Gastrocnemius medialis (tissue), 4 donors: ENCODE measurements around the gene DIP2B.

Experiments used
- POLR2A ChIP-seq, 2 donors: fragments of 450-650 bp; IDR thresholded peaks; one replicate each; pipeline ENCODE4 v1.6.1; 2017; ENCODE audit warnings: antibody characterized with exemption in 2 of 2, mild to moderate bottlenecking in 2 of 2, moderate library complexity in 2 of 2
- TF ChIP-seq, protein P1 (sequence below), 5 experiments: fragments of 450-650 bp in 3 of 5; fragments of 200-600 bp in 2 of 5; sonication (generic) in 2 of 5; IDR thresholded peaks in 4 of 5; conservative IDR thresholded peaks in 1 of 5; 1 replicate in 4 of 5; 2 replicates in 1 of 5; pipeline ENCODE4 v1.5.1; 2016 to 2019; ENCODE audit warnings: antibody characterized with exemption in 5 of 5, mild to moderate bottlenecking in 3 of 5, moderate library complexity in 3 of 5

DNA sequence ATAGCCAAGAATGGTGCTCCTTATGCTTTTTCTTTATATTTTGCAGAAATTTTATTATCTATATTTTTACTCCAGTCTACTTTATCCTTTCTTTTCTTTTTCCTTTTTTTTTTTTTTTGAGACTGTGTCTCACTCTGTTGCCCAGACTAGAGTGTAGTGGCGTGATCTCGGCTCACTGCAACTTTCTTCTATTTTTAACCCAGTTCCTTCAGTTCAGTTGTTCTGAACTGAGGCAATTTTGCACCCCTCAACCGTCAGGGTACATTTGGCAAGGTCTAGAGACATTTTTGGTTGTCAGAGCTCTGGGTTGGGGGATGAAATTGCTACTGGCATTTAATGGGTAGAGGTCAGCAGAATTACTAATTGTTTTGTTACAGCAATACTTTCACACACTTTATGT lies 75.7 kb downstream of the DIP2B start:
- no peak for TF ChIP-seq POLR2A (IDR thresholded peaks at IDR 0.05)
- TF ChIP-seq, protein P1, sequence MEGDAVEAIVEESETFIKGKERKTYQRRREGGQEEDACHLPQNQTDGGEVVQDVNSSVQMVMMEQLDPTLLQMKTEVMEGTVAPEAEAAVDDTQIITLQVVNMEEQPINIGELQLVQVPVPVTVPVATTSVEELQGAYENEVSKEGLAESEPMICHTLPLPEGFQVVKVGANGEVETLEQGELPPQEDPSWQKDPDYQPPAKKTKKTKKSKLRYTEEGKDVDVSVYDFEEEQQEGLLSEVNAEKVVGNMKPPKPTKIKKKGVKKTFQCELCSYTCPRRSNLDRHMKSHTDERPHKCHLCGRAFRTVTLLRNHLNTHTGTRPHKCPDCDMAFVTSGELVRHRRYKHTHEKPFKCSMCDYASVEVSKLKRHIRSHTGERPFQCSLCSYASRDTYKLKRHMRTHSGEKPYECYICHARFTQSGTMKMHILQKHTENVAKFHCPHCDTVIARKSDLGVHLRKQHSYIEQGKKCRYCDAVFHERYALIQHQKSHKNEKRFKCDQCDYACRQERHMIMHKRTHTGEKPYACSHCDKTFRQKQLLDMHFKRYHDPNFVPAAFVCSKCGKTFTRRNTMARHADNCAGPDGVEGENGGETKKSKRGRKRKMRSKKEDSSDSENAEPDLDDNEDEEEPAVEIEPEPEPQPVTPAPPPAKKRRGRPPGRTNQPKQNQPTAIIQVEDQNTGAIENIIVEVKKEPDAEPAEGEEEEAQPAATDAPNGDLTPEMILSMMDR (IDR thresholded peaks at IDR 0.05 in 4 of 5, conservative IDR thresholded peaks at IDR 0.05 in 1 of 5) = no peak
